ENCODE results near the gene JAG1.
"Not testable (repeated sequence)": the region's sequence is repeated elsewhere in the genome, so short reads cannot be mapped to it uniquely, and the experiment has no call there.

JAG1 gene

DNA sequence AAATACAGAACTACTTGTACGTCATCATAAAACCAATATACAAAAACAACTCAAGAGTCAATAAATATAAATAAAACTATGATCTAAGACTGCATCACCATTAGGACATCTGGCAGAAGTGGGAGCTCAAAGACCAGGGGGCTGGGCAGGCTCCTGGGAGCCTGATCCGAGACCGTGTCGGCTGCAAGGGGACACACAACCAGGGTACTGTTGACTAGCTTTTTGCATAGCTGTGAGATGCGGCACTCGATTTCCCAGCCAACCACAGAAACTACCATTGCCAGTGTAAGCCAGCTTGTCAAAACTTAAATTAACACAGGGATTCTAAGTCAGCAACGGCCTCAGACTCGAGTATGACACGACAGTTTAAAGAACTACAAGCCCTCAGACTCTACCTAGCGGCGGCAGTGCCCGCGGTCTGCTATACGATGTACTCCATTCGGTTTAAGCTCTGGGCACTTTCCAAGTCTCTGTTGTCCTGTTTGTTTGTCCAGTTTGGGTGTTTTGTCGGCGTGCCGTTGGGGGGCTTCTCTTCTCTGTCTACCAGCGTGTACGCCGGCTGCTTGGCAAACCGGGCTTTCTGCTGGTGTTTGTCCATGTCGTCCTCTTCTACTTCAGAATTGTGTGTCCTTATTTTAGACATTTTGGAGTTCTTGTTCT, 34.6 kb downstream of the JAG1 start:
- peak in 12 of 56 donors; percentile 14 to 57 (median 46) for DNase-seq

DNA sequence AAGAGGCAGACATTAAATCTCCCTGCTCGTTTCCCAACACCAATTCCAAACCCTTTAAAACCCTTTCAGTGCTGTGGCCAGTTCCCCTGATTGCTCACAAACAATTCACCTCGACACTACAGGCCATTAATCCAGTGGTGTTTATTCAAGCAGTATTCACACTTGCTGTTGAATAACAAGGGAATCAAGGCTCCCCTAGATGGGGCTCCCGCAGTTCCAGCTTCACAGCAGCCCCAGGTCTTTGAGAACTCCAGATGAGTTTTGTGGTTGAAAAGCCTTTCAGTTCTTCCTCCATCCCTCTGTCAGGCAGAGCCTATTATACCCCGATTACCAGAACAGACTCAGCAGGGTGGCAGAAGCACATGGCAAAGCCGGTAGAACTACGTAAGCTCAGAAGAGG, 36.2 kb downstream of the JAG1 start:
- no peak for DNase-seq

DNA sequence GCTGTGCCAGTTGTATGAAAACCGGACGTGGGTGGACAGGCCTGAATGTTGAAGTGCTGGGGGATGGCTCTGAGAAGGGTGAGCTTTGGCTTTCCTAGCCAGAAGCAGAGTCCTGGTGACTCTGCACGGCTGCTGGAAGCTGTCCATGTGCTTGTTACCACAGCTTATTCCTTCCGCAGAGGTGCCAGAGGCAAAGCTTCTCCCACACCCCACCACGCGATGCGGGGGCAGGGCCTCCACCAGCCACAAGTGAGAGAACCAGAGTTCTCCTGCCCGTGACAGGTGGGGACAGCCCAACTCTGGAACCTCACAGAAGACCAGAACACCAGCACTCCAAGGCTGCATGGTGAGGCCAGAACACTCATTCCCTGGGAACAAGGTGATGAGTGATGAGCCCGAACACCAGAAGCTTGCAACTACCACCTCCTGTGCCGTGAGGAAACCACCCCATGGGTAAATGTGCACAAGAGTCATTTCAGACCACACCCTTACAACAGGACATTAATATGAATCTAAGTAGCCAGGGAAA, 36.7 kb downstream of the JAG1 start:
- DNase-seq: no peak

DNA sequence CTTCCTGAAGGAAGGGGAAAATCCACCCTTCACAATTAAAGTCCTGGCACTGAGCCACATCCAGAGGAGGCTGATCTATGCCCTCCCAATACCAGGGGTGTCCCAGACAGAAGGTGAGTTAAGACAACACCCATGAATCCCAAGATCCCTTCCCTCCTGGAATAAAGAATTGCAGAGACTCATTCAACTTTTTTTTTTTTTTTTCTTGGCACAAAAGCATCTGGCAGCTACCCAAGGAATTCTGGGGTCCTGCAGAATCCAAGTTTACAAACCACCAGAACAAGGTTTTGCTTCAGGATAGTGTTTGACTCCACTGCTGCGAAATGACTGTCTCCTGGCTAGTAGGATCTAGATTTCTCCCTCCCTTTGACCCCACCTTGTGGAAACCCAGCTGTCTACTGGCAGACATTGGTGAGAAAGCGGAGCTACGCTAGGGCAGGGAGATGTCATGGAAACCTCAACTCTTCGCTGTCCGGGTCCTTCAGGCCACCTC, 37.4 kb downstream of the JAG1 start:
- no peak for DNase-seq

DNA sequence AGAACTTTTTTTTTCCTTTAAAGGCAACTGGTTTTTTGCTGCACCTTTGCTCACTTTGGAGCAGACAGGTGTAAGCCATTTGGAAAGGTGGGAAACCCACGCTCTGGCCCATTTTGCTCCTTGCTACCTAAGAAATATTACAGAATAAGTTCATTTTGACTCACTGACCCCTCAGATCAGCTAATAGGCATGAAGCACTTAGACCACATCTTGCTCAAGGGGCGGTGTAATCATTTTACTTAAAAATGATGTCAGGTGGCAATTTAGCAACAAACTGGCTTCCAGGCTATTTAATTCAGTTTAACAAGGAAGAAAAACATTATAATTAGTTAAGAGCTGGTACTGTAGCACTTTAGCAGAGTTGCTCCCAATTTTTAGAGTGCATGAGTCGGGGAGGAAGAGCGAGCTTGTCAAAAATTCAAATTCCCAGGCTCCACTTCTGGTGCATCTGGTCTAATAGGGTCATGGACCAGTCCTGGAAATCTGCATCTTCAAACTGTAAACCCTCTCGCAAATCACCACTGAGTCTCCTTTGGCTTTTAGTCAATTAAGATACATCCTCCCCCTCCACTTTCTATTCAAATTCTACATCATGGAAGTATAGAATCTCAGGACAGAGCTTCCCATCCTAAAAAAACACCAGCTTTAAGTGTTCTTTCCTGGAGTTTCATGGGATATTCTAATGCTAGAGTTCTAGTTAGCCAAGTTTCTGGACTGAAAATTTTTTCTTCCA, 38.2 kb downstream of the JAG1 start:
- no peak for DNase-seq

DNA sequence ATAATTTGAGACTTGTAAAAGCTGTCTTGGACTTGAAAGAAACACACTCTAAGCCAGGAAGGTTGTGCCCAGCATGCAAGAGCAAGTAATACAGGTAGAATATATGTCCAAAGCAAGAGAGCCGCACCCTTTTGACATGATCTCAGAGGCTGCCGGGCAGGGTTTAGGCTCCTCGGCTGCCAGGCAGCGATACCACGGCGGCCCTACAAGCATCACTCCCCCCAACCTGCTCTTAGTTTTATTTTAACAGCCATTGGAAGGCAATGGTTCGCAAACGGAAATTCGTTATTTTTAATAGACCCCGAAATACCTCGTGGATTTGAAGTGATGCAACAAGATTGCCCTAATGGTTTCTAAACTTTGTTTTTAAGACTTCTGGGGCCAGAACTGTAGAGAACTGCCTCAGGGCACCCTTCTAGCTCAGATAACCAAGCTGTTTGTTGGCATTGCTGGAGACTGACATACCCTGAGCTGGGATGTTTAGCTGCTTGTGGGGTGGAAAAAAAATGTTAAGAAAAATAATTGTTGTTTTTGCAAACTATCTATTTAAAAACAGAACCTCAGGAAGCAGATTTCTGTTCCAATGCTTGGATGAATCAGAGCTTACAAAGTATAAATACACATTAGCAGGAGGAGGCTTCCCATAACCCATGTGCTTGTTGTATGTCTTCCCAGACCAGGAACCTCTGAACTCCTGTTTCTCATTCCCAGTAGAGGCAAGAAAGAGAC, 39.0 kb downstream of the JAG1 start:
- DNase-seq: no peak

DNA sequence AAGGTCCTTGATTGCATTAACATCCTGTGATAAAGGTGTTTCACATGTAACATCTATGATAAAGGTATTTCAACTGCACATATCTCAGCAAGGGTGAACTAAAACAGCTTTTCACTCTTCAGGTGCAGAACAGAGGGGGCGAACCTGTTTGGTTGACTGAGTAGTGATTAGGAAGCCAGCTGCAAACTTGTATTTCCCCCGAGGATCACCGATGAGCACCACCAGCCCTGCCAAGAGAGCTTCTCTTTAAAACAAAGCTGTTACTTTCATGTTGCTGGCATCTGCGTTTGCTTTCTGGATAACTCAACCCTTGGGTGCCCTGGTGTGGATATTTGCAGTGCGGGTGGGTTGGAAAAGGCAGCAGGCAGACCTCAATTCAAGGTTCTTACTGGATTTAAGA, 39.6 kb downstream of the JAG1 start:
- no peak for DNase-seq

DNA sequence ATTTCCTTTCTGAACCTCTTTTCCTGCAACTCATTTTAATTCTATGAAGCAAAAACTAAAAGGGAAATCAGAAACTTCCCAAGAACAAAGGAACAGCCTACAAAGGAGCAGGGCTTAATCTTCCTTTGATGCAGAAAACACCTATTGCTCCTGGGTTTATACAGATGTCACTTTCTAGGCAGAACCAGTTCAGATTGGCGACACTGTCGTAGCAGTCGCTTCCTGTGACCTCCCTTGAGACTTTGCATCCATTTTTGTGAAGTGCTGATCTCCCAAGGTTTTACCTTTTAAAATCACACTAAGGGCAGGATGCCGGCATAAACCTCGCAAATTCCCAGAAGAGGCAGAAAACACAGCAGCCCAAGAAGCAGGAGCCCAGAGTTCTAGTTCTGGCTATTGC, 40.1 kb downstream of the JAG1 start:
- DNase-seq: no peak

DNA sequence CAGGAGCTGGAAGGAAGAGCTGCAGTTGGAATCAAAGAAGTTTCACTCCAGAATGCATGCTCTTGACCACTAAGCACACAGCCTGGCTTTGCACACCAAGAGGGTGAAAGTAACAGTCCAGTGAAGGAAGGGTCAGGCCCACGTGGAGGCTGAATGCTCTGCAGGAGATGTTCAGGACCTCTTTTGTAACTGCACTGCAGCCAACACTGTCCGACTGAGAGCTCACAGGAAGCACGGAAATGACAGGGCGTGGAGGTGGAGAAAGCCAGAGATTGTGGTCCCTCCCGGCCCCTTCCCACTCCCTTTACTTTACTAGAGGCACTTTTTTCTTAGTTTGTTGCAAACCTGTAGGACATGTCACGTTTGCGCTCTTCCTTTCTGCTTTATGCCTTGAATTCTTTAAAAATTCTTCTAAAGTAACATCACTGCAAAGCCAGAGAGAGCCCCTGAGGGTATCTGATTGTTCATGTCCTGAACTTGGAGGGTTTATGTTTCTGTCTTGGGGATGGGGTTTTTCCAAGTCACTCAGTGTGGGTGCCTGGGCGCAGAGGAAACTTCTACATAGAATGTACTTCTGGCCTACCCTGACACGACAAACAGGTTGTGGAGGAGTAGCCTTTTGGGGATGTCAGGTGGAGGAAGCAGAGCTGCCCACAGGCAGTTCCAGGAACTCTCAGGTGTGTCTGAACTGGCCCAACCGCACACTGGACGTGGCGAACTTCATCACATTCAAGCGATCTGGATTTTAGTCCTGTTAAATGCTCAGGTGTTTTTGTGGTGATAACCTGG, 40.9 kb downstream of the JAG1 start:
- DNase-seq: no peak

DNA sequence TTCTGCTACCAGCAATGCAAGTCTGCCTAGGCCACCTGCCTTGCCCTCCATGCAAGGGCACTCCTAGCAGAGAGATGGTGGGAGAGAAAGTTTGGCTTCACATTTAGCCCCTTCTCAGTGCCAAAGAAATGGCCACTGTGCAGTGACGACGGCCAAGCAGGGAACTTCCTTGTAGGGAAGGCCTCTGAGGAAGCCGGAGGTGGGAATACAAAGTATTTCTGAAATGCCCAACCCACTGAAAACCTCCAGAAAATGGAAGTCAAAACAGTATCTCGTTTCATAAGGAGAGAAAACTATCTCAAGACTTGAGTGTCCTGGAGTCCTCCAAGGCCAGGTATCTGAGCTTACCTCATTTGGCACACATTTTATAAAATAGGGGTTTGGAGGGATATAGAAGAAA, 42.7 kb downstream of the JAG1 start:
- DNase-seq: no peak

DNA sequence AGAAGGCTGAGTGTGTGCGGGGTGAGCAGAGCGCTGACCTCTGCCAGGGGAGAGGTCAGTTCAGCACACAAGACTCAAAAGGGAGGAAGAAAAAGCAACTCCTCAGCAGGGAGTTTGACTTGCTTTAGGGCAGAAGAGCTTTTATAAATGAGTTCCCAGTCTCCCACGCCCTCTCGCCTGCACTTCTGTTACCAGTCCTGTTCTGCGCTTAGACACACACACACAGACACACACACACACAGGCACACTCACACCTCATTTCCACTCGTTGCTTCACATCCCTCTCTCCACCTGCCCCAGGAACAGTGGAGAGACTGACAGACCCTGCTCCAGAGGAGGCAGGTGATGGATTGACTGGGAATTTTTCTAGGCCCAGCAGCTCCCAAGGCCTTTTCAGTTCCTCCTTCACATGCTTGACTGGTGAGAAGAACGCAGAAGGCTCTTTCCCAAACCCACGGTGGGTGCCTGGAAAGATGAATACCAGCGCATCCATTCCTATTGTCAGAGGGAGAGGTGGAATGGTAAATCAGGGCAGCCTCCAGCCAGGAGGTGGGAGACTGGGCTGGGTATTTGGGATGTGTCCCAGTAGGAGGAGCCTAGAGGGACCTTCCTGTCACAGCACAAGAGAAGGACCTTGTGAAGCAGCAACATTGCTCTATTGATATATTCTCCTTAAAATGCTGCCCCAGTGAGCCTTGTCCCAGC, 43.7 kb downstream of the JAG1 start:
- DNase-seq: no peak

DNA sequence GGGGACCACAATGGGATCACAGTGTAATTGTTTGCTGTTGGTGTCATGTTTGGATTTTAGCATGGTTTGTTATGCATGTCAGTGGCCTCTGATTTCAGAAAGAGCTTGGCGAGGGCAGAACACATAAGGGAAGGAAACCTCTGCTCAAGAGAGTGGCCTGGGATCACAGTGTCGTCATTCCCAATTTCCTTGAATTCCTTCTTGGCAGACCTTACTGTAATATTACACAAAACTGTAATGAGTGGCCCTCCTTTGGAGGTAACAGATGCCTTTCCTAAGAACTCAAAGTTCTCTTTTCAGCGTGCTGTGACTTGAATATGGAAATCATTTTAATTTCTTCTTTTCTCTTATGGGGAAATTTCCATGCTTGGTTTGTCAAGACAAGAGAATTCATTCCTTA, 46.9 kb downstream of the JAG1 start:
- no peak for DNase-seq

DNA sequence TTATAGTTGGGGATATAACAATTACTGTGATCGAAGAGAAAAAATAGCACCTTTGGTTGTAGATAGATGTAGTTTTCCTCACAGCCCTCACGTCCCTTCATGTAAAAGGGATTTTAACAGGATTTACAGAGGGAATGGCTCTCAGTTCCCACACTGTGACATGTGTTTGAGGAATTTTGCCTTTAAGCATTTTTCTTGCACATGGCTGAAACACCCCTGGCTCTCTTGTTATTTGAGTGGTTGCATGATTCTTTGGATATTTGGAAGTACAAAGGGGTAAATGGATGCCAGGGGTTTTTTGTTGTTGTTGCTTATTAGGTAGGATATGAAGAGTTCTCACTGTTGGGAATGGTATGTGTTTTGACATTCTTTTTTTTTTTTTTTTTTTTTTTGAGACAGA, 48.2 kb downstream of the JAG1 start:
- no peak for DNase-seq

DNA sequence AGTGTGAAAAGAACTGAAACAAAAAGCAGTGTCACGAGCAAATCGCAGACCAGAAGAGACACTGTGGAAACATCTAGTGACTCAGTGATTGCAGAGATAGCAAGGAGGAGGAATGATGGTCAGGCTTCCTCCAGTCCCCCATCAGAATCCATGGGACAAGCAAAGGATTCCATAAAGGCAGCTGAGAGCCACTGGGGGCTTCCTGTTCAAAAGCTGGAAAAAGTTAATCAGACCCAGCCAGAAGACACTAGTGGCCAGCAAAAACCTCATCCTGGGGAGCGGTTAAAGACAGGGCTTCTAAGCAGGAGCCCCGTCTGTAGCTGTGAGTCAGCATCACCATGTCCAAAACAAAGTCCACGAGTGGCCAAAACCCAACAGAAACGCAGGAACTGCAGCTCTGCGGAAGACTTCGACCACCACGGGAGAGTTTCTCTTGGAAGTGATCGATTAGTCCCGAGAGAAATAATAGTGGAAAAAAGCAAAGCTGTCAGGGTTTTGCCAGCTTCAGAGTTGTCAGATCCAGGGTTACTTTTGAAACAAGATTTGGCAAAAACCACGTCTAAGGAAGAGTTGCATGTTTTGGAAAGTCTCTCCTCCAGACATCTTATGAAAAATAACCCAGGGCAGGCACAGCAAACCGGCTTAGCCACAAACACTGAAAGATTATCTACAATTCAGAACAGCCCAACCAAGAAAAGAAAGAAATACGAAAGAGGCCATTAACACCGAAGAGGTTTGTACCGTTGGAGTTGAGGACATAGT, 51.0 kb downstream of the JAG1 start:
- DNase-seq: no peak

DNA sequence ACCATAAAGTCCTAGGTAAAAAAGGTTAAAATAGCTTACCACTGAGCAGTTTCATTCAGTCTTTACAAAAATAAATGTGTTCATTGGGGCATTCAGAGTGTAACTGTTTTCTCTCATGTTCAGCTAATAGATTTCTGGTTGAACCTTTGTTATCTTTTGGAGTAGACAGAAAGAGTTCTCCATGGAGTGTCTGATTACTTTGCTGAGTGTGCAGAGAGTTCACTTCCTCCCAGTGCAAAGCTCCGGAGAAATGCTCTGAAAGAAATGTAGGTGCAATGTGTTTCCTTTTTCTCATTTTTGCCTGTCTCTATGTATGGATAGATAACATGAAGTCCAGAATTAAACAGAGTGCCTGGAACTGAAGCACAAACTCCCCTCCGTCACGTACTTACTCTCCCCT, 52.6 kb downstream of the JAG1 start:
- DNase-seq: no peak

DNA sequence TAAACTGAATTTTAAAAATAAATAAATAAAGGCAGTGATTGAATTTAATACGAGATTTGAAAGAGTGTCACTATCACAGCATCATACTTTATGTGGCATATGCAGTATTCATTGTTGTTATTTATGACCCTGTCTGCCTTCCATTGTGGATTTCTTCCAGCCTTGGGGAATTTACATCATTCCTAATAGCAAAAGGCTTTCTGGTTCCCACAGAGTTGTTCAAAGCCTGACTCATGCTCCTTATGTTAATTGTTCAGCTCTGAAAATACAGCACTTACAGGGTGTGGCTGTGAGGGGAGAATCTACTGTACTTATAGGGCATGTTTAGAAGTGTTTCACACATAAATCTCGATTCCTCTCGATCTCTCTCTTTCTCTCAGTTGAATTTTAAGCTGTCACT, 54.4 kb downstream of the JAG1 start:
- DNase-seq: peak in 2 of 56 donors; percentile 31

DNA sequence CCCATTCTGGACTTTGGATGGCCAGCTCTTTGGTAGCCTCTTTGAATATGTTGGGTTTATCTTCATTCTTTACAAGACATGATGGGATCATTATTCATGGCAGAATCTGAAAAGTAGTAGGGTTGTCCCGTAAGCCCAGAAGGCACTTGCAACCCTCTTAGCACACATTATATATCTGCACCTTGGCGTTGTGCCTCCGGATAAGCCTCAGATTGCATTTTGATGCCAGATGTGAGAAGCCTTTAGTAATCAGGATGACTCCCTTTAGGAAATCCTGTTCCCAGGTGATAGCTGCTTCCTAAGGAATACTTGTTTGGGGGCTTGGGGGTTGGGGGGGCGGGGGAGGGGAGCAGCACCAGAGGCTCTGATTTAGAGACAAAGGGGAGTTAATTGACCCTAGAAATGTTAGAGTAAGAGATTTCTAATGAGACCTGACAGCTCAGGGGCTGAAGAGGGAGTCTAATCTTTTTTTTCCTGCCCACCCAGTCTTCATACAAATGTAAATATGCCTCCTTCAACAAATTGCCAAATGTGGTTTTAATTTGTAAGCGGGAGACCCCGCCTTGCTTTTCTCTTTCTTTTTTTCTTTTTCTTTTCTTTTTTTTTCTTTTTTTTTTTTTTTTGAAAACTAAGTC, 55.1 kb downstream of the JAG1 start:
- no peak for DNase-seq

DNA sequence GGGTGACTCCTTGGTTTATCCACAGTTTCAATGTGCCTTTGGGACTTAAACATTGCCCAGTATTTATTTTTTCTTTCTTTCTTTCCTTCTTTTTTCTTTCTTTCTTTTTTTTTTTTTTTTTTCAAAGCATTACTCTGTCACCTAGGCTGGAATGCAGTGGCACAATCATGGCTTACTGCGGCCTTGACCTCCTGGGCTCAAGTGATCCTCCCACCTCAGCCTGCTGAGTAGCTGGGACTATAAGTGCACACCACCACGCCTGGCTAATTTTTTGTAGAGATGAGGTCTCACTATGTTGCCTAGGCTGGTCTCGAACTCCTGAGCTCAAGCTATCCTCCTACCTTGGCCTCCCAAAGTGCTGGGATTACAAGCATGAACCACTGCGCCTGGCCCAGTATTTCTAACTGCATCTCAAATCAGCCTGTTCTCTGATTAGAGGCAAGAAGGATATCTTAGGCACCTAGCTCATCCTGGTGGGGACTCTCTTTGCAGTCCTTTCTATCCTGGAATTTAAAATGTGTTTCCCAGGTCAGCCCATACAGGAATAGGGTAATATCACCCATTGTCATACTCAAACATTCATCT, 56.2 kb downstream of the JAG1 start:
- not testable (repeated sequence) for DNase-seq

DNA sequence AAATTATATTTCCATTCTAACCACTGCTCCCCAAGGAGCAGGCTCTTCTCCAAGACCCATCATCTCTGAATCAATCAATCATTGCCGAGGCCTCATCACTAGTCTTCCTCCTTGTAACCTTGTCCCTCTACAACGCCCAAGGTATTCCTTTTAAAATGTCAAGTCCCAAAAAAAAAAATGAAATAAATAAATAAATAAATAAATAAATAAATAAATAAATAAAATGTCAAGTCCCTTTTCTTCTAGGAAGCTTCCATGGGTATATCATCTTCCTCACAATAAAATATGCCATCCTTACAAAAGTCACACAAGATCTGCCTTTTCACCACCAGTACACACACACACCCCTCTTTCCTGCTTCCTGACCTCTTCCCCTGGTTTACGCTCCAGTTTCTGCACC, 57.6 kb downstream of the JAG1 start:
- DNase-seq: no peak
